GM23338 (cell line): ENCODE measurements around the gene LAPTM5. TPM values are rescaled to one million over a fixed set of nuclear protein-coding genes. Genes with fewer than 3 reads are reported as not detected.

ENCODE experiments used
- ATAC-seq: fragments of 200-7000 bp; cut with Tn5 transposase; 3 replicates; pipeline ENCODE4 v1.9.1; 2020
- DNase-seq: peaks from one replicate; pipeline ENCODE4 v3.0.0-alpha.2; 2015; ENCODE audit warnings: low spot score
- H2AFZ ChIP-seq: fragments of 200-600 bp; sonication (generic); 2 replicates; pipeline ENCODE4 v1.8.0; 2016; ENCODE audit warnings: antibody characterized with exemption, mild to moderate bottlenecking, moderate library complexity
- H3F3A ChIP-seq: fragments of 200-600 bp; sonication (generic); replicated peaks from 2 replicates; pipeline ENCODE4 v1.8.0; 2017; ENCODE audit warnings: antibody characterized with exemption, mixed run types, low read depth
- H3K27ac ChIP-seq: fragments of 200-600 bp; sonication (generic); 2 replicates; pipeline ENCODE4 v1.6.1; 2016; ENCODE audit warnings: low read depth
- H3K27me3 ChIP-seq: fragments of 200-600 bp; sonication (generic); 2 replicates; pipeline ENCODE4 v1.8.0; 2016; ENCODE audit warnings: mild to moderate bottlenecking, mixed run types, moderate library complexity; ENCODE audit not compliant: insufficient read depth
- H3K36me3 ChIP-seq: fragments of 200-600 bp; sonication (generic); 2 replicates; pipeline ENCODE4 v1.8.0; 2016; ENCODE audit warnings: mild to moderate bottlenecking; ENCODE audit not compliant: insufficient read depth
- H3K4me1 ChIP-seq: fragments of 200-600 bp; sonication (generic); 2 replicates; pipeline ENCODE4 v1.8.0; 2016; ENCODE audit warnings: mild to moderate bottlenecking, moderate library complexity; ENCODE audit not compliant: insufficient read depth
- H3K4me2 ChIP-seq: fragments of 200-600 bp; sonication (generic); 2 replicates; pipeline ENCODE4 v1.7.1; 2017; ENCODE audit warnings: mixed run types
- H3K4me3 ChIP-seq: fragments of 200-600 bp; sonication (generic); 2 replicates; pipeline ENCODE4 v1.6.1; 2016; ENCODE audit warnings: mixed run types
- H3K79me2 ChIP-seq: fragments of 200-600 bp; sonication (generic); replicated peaks from 2 replicates; pipeline ENCODE4 v1.8.0; 2017; ENCODE audit warnings: mild to moderate bottlenecking; ENCODE audit not compliant: insufficient read depth
- H3K9me2 ChIP-seq: fragments of 200-600 bp; sonication (generic); 2 replicates; pipeline ENCODE4 v1.8.0; 2017; ENCODE audit not compliant: insufficient read depth
- H4K20me1 ChIP-seq: fragments of 200-600 bp; sonication (generic); replicated peaks from 2 replicates; pipeline ENCODE4 v1.8.0; 2017; ENCODE audit warnings: mild to moderate bottlenecking; ENCODE audit not compliant: insufficient read depth
- H3K27ac Mint-ChIP-seq: 2 replicates; pipeline ENCODE4 v1.8.0; 2020; ENCODE audit warnings: inconsistent platforms, mild to moderate bottlenecking, moderate library complexity, mixed read lengths
- H3K27me3 Mint-ChIP-seq: 3 replicates; pipeline ENCODE4 v1.8.0; 2022; ENCODE audit warnings: low read depth, mild to moderate bottlenecking, moderate library complexity, mixed read lengths, inconsistent platforms; ENCODE audit not compliant: insufficient read depth, poor library complexity
- H3K36me3 Mint-ChIP-seq: 3 replicates; pipeline ENCODE4 v1.8.0; 2021; ENCODE audit warnings: low read depth, mild to moderate bottlenecking, inconsistent platforms, moderate library complexity, mixed read lengths
- H3K4me1 Mint-ChIP-seq: 3 replicates; pipeline ENCODE4 v1.8.0; 2020; ENCODE audit warnings: mild to moderate bottlenecking, inconsistent platforms, mixed read lengths
- H3K4me3 Mint-ChIP-seq: 3 replicates; pipeline ENCODE4 v1.8.0; 2021; ENCODE audit warnings: moderate library complexity, mild to moderate bottlenecking, inconsistent platforms, mixed read lengths
- H3K9me3 Mint-ChIP-seq: 3 replicates; pipeline ENCODE4 v1.8.0; 2020; ENCODE audit warnings: moderate library complexity, mild to moderate bottlenecking, inconsistent platforms, mixed read lengths
- CREB1 ChIP-seq: fragments of 250-450 bp; sonication (Bioruptor Pico); IDR thresholded peaks from 2 replicates; pipeline ENCODE4 v1.5.0; 2020; ENCODE audit warnings: low read depth, mild to moderate bottlenecking, moderate library complexity
- CTCF ChIP-seq, 2 experiments: fragments of 200-600 bp in 1 of 2; sonication (generic) in 1 of 2; conservative IDR thresholded peaks; 2 replicates each; pipeline versions ENCODE4 v1.5.1 to v1.6.1; 2016 to 2017; ENCODE audit warnings: antibody characterized with exemption in 2 of 2, low read depth in 2 of 2, mild to moderate bottlenecking in 2 of 2, moderate library complexity in 1 of 2
- ETS1 ChIP-seq: IDR thresholded peaks from 2 replicates; pipeline ENCODE4 v1.6.1; 2016; ENCODE audit warnings: antibody characterized with exemption
- EZH2 ChIP-seq: fragments of 200-600 bp; sonication (generic); IDR thresholded peaks from one replicate; pipeline ENCODE4 v1.8.0; 2017; ENCODE audit warnings: antibody characterized with exemption, mild to moderate bottlenecking, low read depth; ENCODE audit not compliant: unreplicated experiment
- EZH2phosphoT487 ChIP-seq: fragments of 200-600 bp; sonication (generic); IDR thresholded peaks from one replicate; pipeline ENCODE4 v1.8.1; 2018; ENCODE audit warnings: antibody characterized with exemption; ENCODE audit not compliant: unreplicated experiment
- POLR2AphosphoS5 ChIP-seq: IDR thresholded peaks from 2 replicates; pipeline ENCODE4 v1.6.1; 2016; ENCODE audit warnings: antibody characterized with exemption, low read depth
- ZNF114 ChIP-seq: fragments of 250-450 bp; sonication (Bioruptor Pico); IDR thresholded peaks from 2 replicates; pipeline ENCODE4 v1.5.0; 2020; ENCODE audit warnings: mild to moderate bottlenecking, moderate library complexity
- ZNF331 ChIP-seq: fragments of 250-450 bp; sonication (Bioruptor Pico); IDR thresholded peaks from 2 replicates; pipeline ENCODE4 v1.5.0; 2020; ENCODE audit warnings: low read depth, mild to moderate bottlenecking, moderate library complexity
- polyA plus RNA-seq: library from polyadenylated mRNA; unstranded; fragments of >200 nt; fragmentation: Nextera tagmentation; extraction: Ambion mirVana; gene quantifications from 2 replicates; pipeline ENCODE4 v1.2.1, GENCODE V29; 2016
- total RNA-seq: library from RNA; depleted of rRNA; stranded (reverse); fragments of >200 nt; shearing (Covaris generic); gene quantifications from 2 replicates; pipeline ENCODE4 v1.2.3, GENCODE V29; 2014
- TF ChIP-seq, protein P1 (sequence below): IDR thresholded peaks from one replicate; pipeline ENCODE4 v1.6.1; 2018; ENCODE audit warnings: antibody characterized with exemption; ENCODE audit not compliant: unreplicated experiment

Gene LAPTM5
- total and polyA plus RNA-seq, 2 experiments from 2014 or later, result 0.21 TPM; not detected in 1

- Histone ChIP-seq H3K36me3 (no peaks in the 10 kb centered on the region), H3F3A (no peaks in the 10 kb centered on the region), H3K9me2 (no peaks in the 10 kb centered on the region), H3K27ac (no peak overlapping the region), H3K4me3 (no peak overlapping the region), H3K27me3 (no peaks in the 10 kb centered on the region), H2AFZ (no peak overlapping the region), H4K20me1 (no peaks in the 10 kb centered on the region), H3K4me1 (peaks cover 11% of the 10 kb centered on the region), H3K79me2 (no peaks in the 10 kb centered on the region), H3K4me2 (no peak overlapping the region)
- ATAC-seq (no peak), DNase-seq (no peak)
- H3K36me3 Mint-ChIP-seq, result no peaks in the 10 kb centered on the region
- H3K4me3 Mint-ChIP-seq, result no peak overlapping the region
- no peak for TF ChIP-seq EZH2phosphoT487
- TF ChIP-seq EZH2, result no peak
- H3K27me3 Mint-ChIP-seq, result peaks cover 15% of the 10 kb centered on the region
- H3K9me3 Mint-ChIP-seq, result no peaks in the 10 kb centered on the region
- H3K4me1 Mint-ChIP-seq, result peaks cover 28% of the 10 kb centered on the region
- H3K27ac Mint-ChIP-seq, result no peak overlapping the region
Measured at GRCh38 chr1:30731806-30732276, 25.7 kb downstream of the LAPTM5 start.

GRCh38 chr1:30731109-30731805, 26.3 kb downstream of the LAPTM5 start:
- no peak overlapping the region for H3K4me3 Mint-ChIP-seq
- TF ChIP-seq, protein P1, sequence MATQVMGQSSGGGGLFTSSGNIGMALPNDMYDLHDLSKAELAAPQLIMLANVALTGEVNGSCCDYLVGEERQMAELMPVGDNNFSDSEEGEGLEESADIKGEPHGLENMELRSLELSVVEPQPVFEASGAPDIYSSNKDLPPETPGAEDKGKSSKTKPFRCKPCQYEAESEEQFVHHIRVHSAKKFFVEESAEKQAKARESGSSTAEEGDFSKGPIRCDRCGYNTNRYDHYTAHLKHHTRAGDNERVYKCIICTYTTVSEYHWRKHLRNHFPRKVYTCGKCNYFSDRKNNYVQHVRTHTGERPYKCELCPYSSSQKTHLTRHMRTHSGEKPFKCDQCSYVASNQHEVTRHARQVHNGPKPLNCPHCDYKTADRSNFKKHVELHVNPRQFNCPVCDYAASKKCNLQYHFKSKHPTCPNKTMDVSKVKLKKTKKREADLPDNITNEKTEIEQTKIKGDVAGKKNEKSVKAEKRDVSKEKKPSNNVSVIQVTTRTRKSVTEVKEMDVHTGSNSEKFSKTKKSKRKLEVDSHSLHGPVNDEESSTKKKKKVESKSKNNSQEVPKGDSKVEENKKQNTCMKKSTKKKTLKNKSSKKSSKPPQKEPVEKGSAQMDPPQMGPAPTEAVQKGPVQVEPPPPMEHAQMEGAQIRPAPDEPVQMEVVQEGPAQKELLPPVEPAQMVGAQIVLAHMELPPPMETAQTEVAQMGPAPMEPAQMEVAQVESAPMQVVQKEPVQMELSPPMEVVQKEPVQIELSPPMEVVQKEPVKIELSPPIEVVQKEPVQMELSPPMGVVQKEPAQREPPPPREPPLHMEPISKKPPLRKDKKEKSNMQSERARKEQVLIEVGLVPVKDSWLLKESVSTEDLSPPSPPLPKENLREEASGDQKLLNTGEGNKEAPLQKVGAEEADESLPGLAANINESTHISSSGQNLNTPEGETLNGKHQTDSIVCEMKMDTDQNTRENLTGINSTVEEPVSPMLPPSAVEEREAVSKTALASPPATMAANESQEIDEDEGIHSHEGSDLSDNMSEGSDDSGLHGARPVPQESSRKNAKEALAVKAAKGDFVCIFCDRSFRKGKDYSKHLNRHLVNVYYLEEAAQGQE, result no peak
- TF ChIP-seq CREB1 (CRISPR knock-in tag) (no peak), EZH2 (no peak), ZNF114 (CRISPR knock-in tag) (no peak), ETS1 (no peak), CTCF (conservative IDR thresholded peaks at IDR 0.05; ENCODE audit: low read depth in 2 of 2) (no peak), EZH2phosphoT487 (no peak), POLR2AphosphoS5 (no peak), ZNF331 (CRISPR knock-in tag) (no peak)

More at GRCh38 chr1:30731109-30731805, 26.3 kb downstream of the LAPTM5 start:
- no peak overlapping the region for H3K4me3 ChIP-seq
- Mint-ChIP-seq H3K36me3 (no peaks in the 10 kb centered on the region), H3K9me3 (no peaks in the 10 kb centered on the region), H3K27me3 (peaks cover 12% of the 10 kb centered on the region), H3K27ac (no peak overlapping the region), H3K4me1 (peaks cover 28% of the 10 kb centered on the region)
- no peak overlapping the region for H3K27ac ChIP-seq
- no peak overlapping the region for H3K4me2 ChIP-seq
- peaks cover 11% of the 10 kb centered on the region for H3K4me1 ChIP-seq
- H3K27me3 ChIP-seq, result no peaks in the 10 kb centered on the region
- ATAC-seq, result no peak
- H3K36me3 ChIP-seq, result no peaks in the 10 kb centered on the region
- no peaks in the 10 kb centered on the region for H3F3A ChIP-seq
- no peaks in the 10 kb centered on the region for H3K79me2 ChIP-seq
- no peak overlapping the region for H2AFZ ChIP-seq
- no peaks in the 10 kb centered on the region for H4K20me1 ChIP-seq
- H3K9me2 ChIP-seq, result no peaks in the 10 kb centered on the region
- DNase-seq, result no peak
